GM13977 (cell line): ENCODE data around the gene UBQLN1.
A peak's percentile ranks its signal among the peaks of the same experiment; 100 is the strongest.

Source experiments
- DNase-seq: peaks from one replicate; pipeline ENCODE4 v3.0.0; 2012; ENCODE audit warnings: low spot score
- CTCF ChIP-seq: IDR thresholded peaks from 2 replicates; pipeline ENCODE4 v1.5.1; 2012; ENCODE audit warnings: mild to moderate bottlenecking, control low read depth; ENCODE audit not compliant: insufficient read depth; ENCODE audit errors: extremely low read depth, missing control alignments
- in situ Hi-C: fragments of 300-500 bp; cut with MboI; formaldehyde crosslinking; loops from one replicate; pipeline ENCODE4 v1.12.0; 2022; ENCODE audit warnings: low sequenced_read_pairs, low pct_unique_long_range_greater_than_20kb, mixed read lengths, inconsistent platforms; ENCODE audit not compliant: unreplicated experiment

Gene UBQLN1

GRCh38 chr9:83630938-83631457, 76.8 kb downstream of the UBQLN1 start:
- no peak for DNase-seq
- in situ Hi-C loops = no loop called here
- no peak for TF ChIP-seq CTCF

GRCh38 chr9:83629433-83630104, 78.2 kb downstream of the UBQLN1 start:
- no peak for TF ChIP-seq CTCF
- no peak for DNase-seq
- in situ Hi-C loops = no loop called here

- DNase-seq = no peak
- in situ Hi-C loops = no loop called here
- TF ChIP-seq CTCF = no peak
These were observed 79.2 kb downstream of the UBQLN1 start for GRCh38 chr9:83628540-83628939.

GRCh38 chr9:83625178-83625577, 82.6 kb downstream of the UBQLN1 start:
- TF ChIP-seq CTCF = no peak
- in situ Hi-C loops = no loop called here
- DNase-seq = no peak

GRCh38 chr9:83623679-83624076, 84.1 kb downstream of the UBQLN1 start:
- no peak for TF ChIP-seq CTCF
- in situ Hi-C loops = no loop called here
- no peak for DNase-seq

GRCh38 chr9:83622939-83623678, 84.6 kb downstream of the UBQLN1 start, which contains the start of gene IDNK:
IDNK (plus strand) TSS chr9:83623143; CDS start chr9:83623172, 29 bp downstream.
- DNase-seq = peak; percentile 81
- in situ Hi-C loops = no loop called here
- no peak for TF ChIP-seq CTCF
